ENCODE data around the gene AVP. TPM values are rescaled to one million over a fixed set of nuclear protein-coding genes. Genes with fewer than 3 reads are reported as not detected.

AVP gene
- total RNA-seq, 2 experiments from 2014 or later, result not detected

GRCh38 chr20:3041854-3042409, 42.6 kb downstream of the AVP start:
- CTCF ChIA-PET, result interaction anchor here (0.8 to 2.1 kb wide), 3 partner anchors 12 to 55 kb away, joined by 3 to 9 read pairs (median 3); no protein-coding TSS in a partner anchor
- no peak overlapping the region for H3K27ac Mint-ChIP-seq

GRCh38 chr20:3040086-3040485, 44.4 kb downstream of the AVP start:
- Mint-ChIP-seq H3K9me3 (no peaks in the 10 kb centered on the region), H3K36me3 (ENCODE audit: low read depth) (peaks cover 15% of the 10 kb centered on the region), H3K27me3 (no peaks in the 10 kb centered on the region), H3K4me3 (no peak overlapping the region), H3K27ac (peak overlapping the region; percentile 63), H3K4me1 (ENCODE audit: low read depth) (peaks cover 2% of the 10 kb centered on the region)
- POLR2A ChIA-PET, result interaction anchor here (1.7 kb wide), 1 partner anchor 29 kb away, joined by 4 read pairs; no protein-coding TSS in a partner anchor
- no peak for ATAC-seq
- DNase-seq, result no peak
- intact Hi-C loops (cut with micrococcal nuclease), result no loop called here
- CTCF ChIA-PET, result no interaction called here
- TF ChIP-seq CTCF (IDR thresholded peaks at IDR 0.05), result no peak

More at GRCh38 chr20:3041854-3042409, 42.6 kb downstream of the AVP start:
- Mint-ChIP-seq H3K27me3 (no peaks in the 10 kb centered on the region), H3K4me3 (no peak overlapping the region), H3K36me3 (ENCODE audit: low read depth) (peaks cover 13% of the 10 kb centered on the region), H3K4me1 (ENCODE audit: low read depth) (peaks cover 8% of the 10 kb centered on the region), H3K9me3 (no peaks in the 10 kb centered on the region)
- POLR2A ChIA-PET, result interaction anchor here (2.0 kb wide), 1 partner anchor 12 kb away, joined by 4 read pairs; no protein-coding TSS in a partner anchor
- no peak for TF ChIP-seq CTCF (IDR thresholded peaks at IDR 0.05)
- ATAC-seq, result no peak
- no peak for DNase-seq
- intact Hi-C loops (cut with micrococcal nuclease), result no loop called here

DNA sequence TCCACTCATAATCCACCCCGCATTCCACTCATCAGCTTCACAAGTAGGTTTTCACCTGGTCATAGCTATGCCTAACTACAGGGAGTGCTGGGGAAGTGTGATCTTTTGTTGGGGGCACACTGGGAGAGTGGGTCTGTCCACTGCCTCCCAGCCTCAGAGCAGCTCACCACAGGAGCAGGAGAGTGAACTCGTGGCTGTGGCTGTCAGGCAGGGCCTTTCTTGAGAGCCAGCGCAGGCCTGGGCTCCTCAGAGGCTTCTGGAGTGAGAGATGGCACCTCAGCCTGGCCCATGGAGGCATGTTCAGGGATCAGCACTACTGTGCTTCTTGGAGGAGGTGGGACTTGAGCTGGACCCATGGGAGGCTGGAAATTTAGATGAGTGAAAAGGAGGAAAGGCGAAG, 45.1 kb downstream of the AVP start:
- H3K4me1 Mint-ChIP-seq (ENCODE audit: low read depth), result no peaks in the 10 kb centered on the region
- DNase-seq, result no peak
- H3K27ac Mint-ChIP-seq, result no peak overlapping the region
- H3K36me3 Mint-ChIP-seq (ENCODE audit: low read depth), result peaks cover 19% of the 10 kb centered on the region
- H3K27me3 Mint-ChIP-seq, result no peaks in the 10 kb centered on the region
- H3K9me3 Mint-ChIP-seq, result no peaks in the 10 kb centered on the region
- no peak for TF ChIP-seq CTCF (IDR thresholded peaks at IDR 0.05)
- intact Hi-C loops (cut with micrococcal nuclease), result no loop called here
- no peak for ATAC-seq
- POLR2A ChIA-PET, result interaction anchor here (1.7 kb wide), 1 partner anchor 28 kb away, joined by 4 read pairs; no protein-coding TSS in a partner anchor
- H3K4me3 Mint-ChIP-seq, result no peak overlapping the region
- CTCF ChIA-PET, result interaction anchor here (0.8 kb wide), 1 partner anchor 14 kb away, joined by 3 read pairs; no protein-coding TSS in a partner anchor

DNA sequence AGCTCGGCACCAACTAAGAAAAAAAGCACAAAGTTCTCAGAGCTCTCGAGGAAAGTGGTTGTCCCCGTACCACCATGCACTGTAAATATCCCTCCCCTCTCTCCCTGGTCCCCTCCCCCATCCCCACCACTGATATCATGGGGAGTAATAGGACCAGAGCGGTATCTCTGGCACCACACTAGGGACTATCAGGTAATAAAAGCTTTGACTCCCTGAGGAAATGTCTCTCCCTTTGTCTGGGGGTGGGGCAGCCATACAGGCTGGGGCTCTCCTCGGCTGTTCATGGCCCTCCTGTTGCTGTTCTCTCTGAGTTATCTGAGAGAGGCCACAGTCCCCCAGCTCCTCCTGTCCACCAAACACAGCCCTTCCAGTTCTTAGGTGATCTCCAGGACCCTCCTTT, 46.1 kb downstream of the AVP start:
- POLR2A ChIA-PET, result interaction anchor here (1.7 kb wide), 1 partner anchor 27 kb away, joined by 4 read pairs; no protein-coding TSS in a partner anchor
- CTCF ChIA-PET, result interaction anchor here (1.1 to 1.2 kb wide), 2 partner anchors 8 to 15 kb away, joined by 4 to 5 read pairs; no protein-coding TSS in a partner anchor
- no peak for DNase-seq
- ATAC-seq, result no peak
- TF ChIP-seq CTCF (IDR thresholded peaks at IDR 0.05), result no peak
- Mint-ChIP-seq H3K4me3 (no peak overlapping the region), H3K36me3 (ENCODE audit: low read depth) (peaks cover 19% of the 10 kb centered on the region), H3K4me1 (ENCODE audit: low read depth) (no peaks in the 10 kb centered on the region), H3K27ac (peak overlapping the region; percentile 13), H3K9me3 (no peaks in the 10 kb centered on the region), H3K27me3 (no peaks in the 10 kb centered on the region)
- intact Hi-C loops (cut with micrococcal nuclease), result no loop called here

- ATAC-seq, result no peak
- no peaks in the 10 kb centered on the region for H3K27me3 Mint-ChIP-seq
- intact Hi-C loops (cut with micrococcal nuclease), result no loop called here
- H3K27ac Mint-ChIP-seq, result no peak overlapping the region
- H3K4me1 Mint-ChIP-seq (ENCODE audit: low read depth), result no peaks in the 10 kb centered on the region
- no peak for TF ChIP-seq CTCF (IDR thresholded peaks at IDR 0.05)
- no peak overlapping the region for H3K4me3 Mint-ChIP-seq
- H3K36me3 Mint-ChIP-seq (ENCODE audit: low read depth), result peaks cover 19% of the 10 kb centered on the region
- no peaks in the 10 kb centered on the region for H3K9me3 Mint-ChIP-seq
- POLR2A ChIA-PET, result no interaction called here
- DNase-seq, result no peak
- CTCF ChIA-PET, result interaction anchor here (1.2 kb wide), 1 partner anchor 16 kb away, joined by 5 read pairs; no protein-coding TSS in a partner anchor
Observed at GRCh38 chr20:3037654-3038053, 46.9 kb downstream of the AVP start.
